CD4-positive, alpha-beta T cell (primary cell): ENCODE data around the gene CEP131. TPM values are rescaled to one million over a fixed set of nuclear protein-coding genes. Genes with fewer than 3 reads are reported as not detected.

Experiments
- ATAC-seq: fragments of 200-7000 bp; cut with Tn5 transposase; one replicate; pipeline ENCODE4 v1.10.0; 2022; ENCODE audit warnings: mild to moderate bottlenecking; ENCODE audit not compliant: poor library complexity
- CTCF ChIA-PET: fragments of 350-600 bp; sonication (Branson Sonifier 250); formaldehyde crosslinking; loops from one replicate; lab custom pipeline; 2021; ENCODE audit warnings: antibody characterized with exemption, inconsistent platforms; lab: Charles Lee
- POLR2A ChIA-PET: fragments of 350-600 bp; sonication (Branson Sonifier 250); formaldehyde crosslinking; loops from one replicate; lab custom pipeline; 2021; ENCODE audit warnings: antibody characterized with exemption, inconsistent platforms; lab: Charles Lee
- DNase-seq, 14 experiments: peaks; one replicate each; pipeline ENCODE4 v3.0.0-alpha.2; 2013 to 2020; ENCODE audit warnings: mixed read lengths in 2 of 14
- H3K27ac ChIP-seq, 2 donors: one replicate each; pipeline versions ENCODE4 v1.5.1 to v1.7.0; 2013; ENCODE audit warnings: low read length in 2 of 2, low read depth in 1 of 2, mild to moderate bottlenecking in 1 of 2
- H3K27me3 ChIP-seq, 2 experiments: 1 replicate in 1 of 2; 2 replicates in 1 of 2; pipeline versions ENCODE4 v1.6.1 to v1.7.0; 2013; ENCODE audit warnings: low read length in 2 of 2, control low read depth in 1 of 2, mild to moderate bottlenecking in 1 of 2, moderate library complexity in 1 of 2; ENCODE audit not compliant: insufficient read depth in 2 of 2, control insufficient read depth in 1 of 2
- H3K36me3 ChIP-seq: one replicate; pipeline ENCODE4 v1.6.1; 2013; ENCODE audit warnings: low read length, control low read depth; ENCODE audit not compliant: insufficient read depth
- H3K4me1 ChIP-seq: one replicate; pipeline ENCODE4 v1.6.1; 2013; ENCODE audit warnings: low read length, control low read depth; ENCODE audit not compliant: insufficient read depth
- H3K4me3 ChIP-seq: one replicate; pipeline ENCODE4 v1.5.1; 2013; ENCODE audit warnings: mild to moderate bottlenecking, low read length, moderate library complexity
- H3K9me3 ChIP-seq, 2 experiments: 1 replicate in 1 of 2; 2 replicates in 1 of 2; pipeline versions ENCODE4 v1.6.1 to v1.7.0; 2013; ENCODE audit warnings: low read length in 2 of 2, mild to moderate bottlenecking in 2 of 2, control low read depth in 1 of 2, moderate library complexity in 1 of 2; ENCODE audit not compliant: control insufficient read depth in 1 of 2, insufficient read depth in 1 of 2
- H3K27ac Mint-ChIP-seq: one replicate; pipeline ENCODE4 v1.8.0; 2020; ENCODE audit warnings: mixed read lengths
- H3K27me3 Mint-ChIP-seq: one replicate; pipeline ENCODE4 v1.8.0; 2021; ENCODE audit warnings: mixed read lengths
- H3K36me3 Mint-ChIP-seq: one replicate; pipeline ENCODE4 v1.8.0; 2021; ENCODE audit warnings: low read depth, mixed read lengths
- H3K4me1 Mint-ChIP-seq: one replicate; pipeline ENCODE4 v1.8.0; 2021; ENCODE audit warnings: low read depth, mixed read lengths
- H3K4me3 Mint-ChIP-seq: one replicate; pipeline ENCODE4 v1.8.0; 2020; ENCODE audit warnings: mild to moderate bottlenecking, mixed read lengths
- H3K9me3 Mint-ChIP-seq: one replicate; pipeline ENCODE4 v1.8.0; 2020; ENCODE audit warnings: mixed read lengths
- CTCF ChIP-seq: fragments of 200-600 bp; IDR thresholded peaks from one replicate; pipeline ENCODE4 v1.8.0; 2022; ENCODE audit warnings: antibody characterized with exemption, mild to moderate bottlenecking
- intact Hi-C, 2 experiments: fragments of 100-400 bp; cut with DNase I in 1 of 2; cut with micrococcal nuclease in 1 of 2; formaldehyde crosslinking; loops; one replicate each; pipeline versions ENCODE4 v1.15.1 to v1.9.0; 2023 to 2025; cut with DNase I, micrococcal nuclease
- total RNA-seq, 174 experiments: library from RNA in 2 of 174; stranded (reverse) in 2 of 174; gene quantifications; one replicate each; pipeline ENCODE4 v1.2.3 and lab custom pipeline; 2021 to 2026

The CEP131 gene
- total RNA-seq, 2 experiments from 2014 or later, result 11.2 to 12.3 TPM

GRCh38 chr17:81250286-81251093 is 27.7 kb upstream of the CEP131 start:
- H3K4me3 ChIP-seq, result no peak overlapping the region
- ChIA-PET CTCF (no interaction called here), POLR2A (interaction anchor here (0.7 kb wide), 1 partner anchor 11 kb away, joined by 3 read pairs; the partner anchor contains the start of gene NDUFAF8)
- Mint-ChIP-seq H3K4me1 (peaks cover 11% of the 10 kb centered on the region), H3K9me3 (no peaks in the 10 kb centered on the region), H3K36me3 (peaks cover 23% of the 10 kb centered on the region), H3K27ac (no peak overlapping the region), H3K4me3 (no peak overlapping the region), H3K27me3 (no peaks in the 10 kb centered on the region)
- DNase-seq (no peak), ATAC-seq (no peak)
- H3K9me3 ChIP-seq, result no peaks in the 10 kb centered on the region
- TF ChIP-seq CTCF, result no peak
- intact Hi-C loops, result loop anchor here in 1 of 2 experiments (5.0 kb wide), 1 partner anchor 47 kb away; the partner anchor contains the start of gene SLC38A10
- no peaks in the 10 kb centered on the region for H3K27me3 ChIP-seq
- peaks cover 40% of the 10 kb centered on the region for H3K36me3 ChIP-seq
- no peak overlapping the region for H3K27ac ChIP-seq
- H3K4me1 ChIP-seq, result no peaks in the 10 kb centered on the region

- TF ChIP-seq CTCF, result no peak
- Histone ChIP-seq H3K4me3 (no peak overlapping the region), H3K27ac (no peak overlapping the region), H3K27me3 (no peaks in the 10 kb centered on the region), H3K4me1 (no peaks in the 10 kb centered on the region), H3K9me3 (no peaks in the 10 kb centered on the region), H3K36me3 (peaks cover 40% of the 10 kb centered on the region)
- POLR2A ChIA-PET, result no interaction called here
- Mint-ChIP-seq H3K4me3 (no peak overlapping the region), H3K27me3 (no peaks in the 10 kb centered on the region), H3K9me3 (no peaks in the 10 kb centered on the region), H3K4me1 (peaks cover 11% of the 10 kb centered on the region), H3K27ac (no peak overlapping the region), H3K36me3 (peaks cover 23% of the 10 kb centered on the region)
- intact Hi-C loops, result loop anchor here in 1 of 2 experiments (5.0 kb wide), 1 partner anchor 48 kb away; the partner anchor contains the start of gene SLC38A10
- no peak for ATAC-seq
- CTCF ChIA-PET, result no interaction called here
- peak in 2 of 14 experiments; percentile 35 to 67 for DNase-seq
Measured at GRCh38 chr17:81249223-81250040, 26.7 kb upstream of the CEP131 start.

- Histone ChIP-seq H3K36me3 (peaks cover 40% of the 10 kb centered on the region), H3K27me3 (no peaks in the 10 kb centered on the region), H3K9me3 (no peaks in the 10 kb centered on the region), H3K4me1 (no peaks in the 10 kb centered on the region), H3K27ac (no peak overlapping the region), H3K4me3 (no peak overlapping the region)
- Mint-ChIP-seq H3K4me3 (no peak overlapping the region), H3K4me1 (peaks cover 7% of the 10 kb centered on the region), H3K27ac (no peak overlapping the region), H3K27me3 (no peaks in the 10 kb centered on the region), H3K36me3 (peaks cover 18% of the 10 kb centered on the region), H3K9me3 (no peaks in the 10 kb centered on the region)
- CTCF ChIA-PET, result no interaction called here
- ATAC-seq (no peak), DNase-seq (no peak)
- intact Hi-C loops, result no loop called here
- POLR2A ChIA-PET, result no interaction called here
- TF ChIP-seq CTCF, result no peak
Measured at GRCh38 chr17:81248649-81249048, 25.9 kb upstream of the CEP131 start.
